BJ (cell line): Measurements from ENCODE around the gene SMPD2. TPM values are rescaled to one million over a fixed set of nuclear protein-coding genes. Genes with fewer than 3 reads are reported as not detected.

Experiments used
- CTCF ChIA-PET: fragments of 350-600 bp; formaldehyde crosslinking; extraction: SDS; loops from one replicate; lab custom pipeline; 2021; ENCODE audit warnings: antibody characterized with exemption, inconsistent platforms; lab: Yijun Ruan, JAX
- POLR2A ChIA-PET: fragments of 300-600 bp; sonication (Branson Sonifier 250); formaldehyde crosslinking; extraction: SDS; loops from one replicate; lab custom pipeline; 2021; ENCODE audit warnings: antibody characterized with exemption; lab: Charles Lee
- DNase-seq: peaks from one replicate; pipeline ENCODE4 v3.0.0-alpha.2; 2011; ENCODE audit warnings: low read depth
- H3K27me3 ChIP-seq: 2 replicates; pipeline ENCODE4 v1.6.0; 2011; ENCODE audit warnings: low read length; ENCODE audit not compliant: control insufficient read depth, insufficient read depth
- H3K36me3 ChIP-seq: 2 replicates; pipeline ENCODE4 v1.5.1; 2011; ENCODE audit warnings: low read length; ENCODE audit not compliant: control insufficient read depth, insufficient read depth
- H3K4me3 ChIP-seq: 2 replicates; pipeline ENCODE4 v1.5.1; 2011; ENCODE audit warnings: low read depth, mild to moderate bottlenecking, control low read depth, low read length
- CTCF ChIP-seq: IDR thresholded peaks from 2 replicates; pipeline ENCODE4 v1.5.1; 2011; ENCODE audit warnings: low read depth, mild to moderate bottlenecking, control low read depth, inconsistent platforms, low read length, moderate library complexity; ENCODE audit not compliant: insufficient read depth
- polyA plus RNA-seq: library from polyadenylated mRNA; depleted of rRNA; stranded (reverse); fragments of >200 nt; gene quantifications from 2 replicates; pipeline ENCODE4 v1.2.3, GENCODE V29; 2011

SMPD2 gene
- polyA plus RNA-seq, 1 experiment: 9.8 TPM

DNA sequence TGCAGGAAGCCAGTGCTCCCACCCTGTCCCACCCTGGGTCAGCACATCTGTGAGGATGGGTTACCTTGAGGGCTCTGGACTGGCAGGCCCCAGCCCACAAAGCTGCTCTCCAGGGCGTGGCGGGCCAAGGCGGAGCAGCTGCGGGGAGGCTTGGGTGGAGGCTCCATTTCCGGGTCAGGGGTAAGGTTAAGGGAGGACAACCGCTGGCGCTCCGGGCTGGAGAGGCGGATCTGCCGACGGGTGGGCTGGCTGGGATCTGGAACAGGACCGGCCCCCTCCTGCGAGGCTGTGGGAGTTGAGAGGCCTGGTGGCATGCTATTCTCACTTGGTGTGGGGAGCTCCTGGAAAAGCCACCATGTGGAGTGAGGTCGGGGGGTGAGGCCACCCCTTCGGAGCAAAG, 5.5 kb downstream of the SMPD2 start:
- peaks cover 40% of the 10 kb centered on the region for H3K36me3 ChIP-seq
- CTCF ChIA-PET: interaction anchor here (2.0 kb wide), 1 partner anchor 8 kb away, joined by 7 read pairs; no protein-coding TSS in a partner anchor
- POLR2A ChIA-PET: no interaction called here
- H3K4me3 ChIP-seq: no peak overlapping the region
- no peak for DNase-seq
- no peak for TF ChIP-seq CTCF
- H3K27me3 ChIP-seq: no peaks in the 10 kb centered on the region

GRCh38 chr6:109446541-109446940, 6.0 kb downstream of the SMPD2 start:
- no peak overlapping the region for H3K4me3 ChIP-seq
- ChIA-PET CTCF (no interaction called here), POLR2A (no interaction called here)
- no peak for TF ChIP-seq CTCF
- H3K27me3 ChIP-seq: no peaks in the 10 kb centered on the region
- no peak for DNase-seq
- peaks cover 43% of the 10 kb centered on the region for H3K36me3 ChIP-seq

DNA sequence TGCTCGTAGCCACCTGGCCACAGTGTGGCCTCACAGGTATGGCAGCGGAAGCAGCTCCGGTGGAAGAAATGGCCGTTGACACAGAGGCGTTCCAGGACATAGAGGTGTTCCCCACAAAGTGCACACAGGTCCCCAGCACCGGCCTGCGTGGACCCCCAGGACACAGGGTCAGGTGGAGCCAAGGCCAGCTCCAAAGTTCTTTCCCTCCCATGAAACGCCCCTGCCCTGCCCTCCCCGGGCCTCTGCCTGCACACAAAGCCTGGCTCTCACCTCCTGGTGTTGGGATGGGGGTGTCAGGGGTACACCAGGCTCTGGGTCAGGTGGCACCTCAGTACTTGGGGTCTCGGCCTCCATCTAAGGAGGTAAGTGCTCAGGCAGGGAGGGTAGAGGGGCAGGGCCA, 6.6 kb downstream of the SMPD2 start:
- no peak for TF ChIP-seq CTCF
- ChIA-PET CTCF (no interaction called here), POLR2A (no interaction called here)
- H3K27me3 ChIP-seq: no peaks in the 10 kb centered on the region
- no peak for DNase-seq
- H3K36me3 ChIP-seq: peaks cover 47% of the 10 kb centered on the region
- no peak overlapping the region for H3K4me3 ChIP-seq

DNA sequence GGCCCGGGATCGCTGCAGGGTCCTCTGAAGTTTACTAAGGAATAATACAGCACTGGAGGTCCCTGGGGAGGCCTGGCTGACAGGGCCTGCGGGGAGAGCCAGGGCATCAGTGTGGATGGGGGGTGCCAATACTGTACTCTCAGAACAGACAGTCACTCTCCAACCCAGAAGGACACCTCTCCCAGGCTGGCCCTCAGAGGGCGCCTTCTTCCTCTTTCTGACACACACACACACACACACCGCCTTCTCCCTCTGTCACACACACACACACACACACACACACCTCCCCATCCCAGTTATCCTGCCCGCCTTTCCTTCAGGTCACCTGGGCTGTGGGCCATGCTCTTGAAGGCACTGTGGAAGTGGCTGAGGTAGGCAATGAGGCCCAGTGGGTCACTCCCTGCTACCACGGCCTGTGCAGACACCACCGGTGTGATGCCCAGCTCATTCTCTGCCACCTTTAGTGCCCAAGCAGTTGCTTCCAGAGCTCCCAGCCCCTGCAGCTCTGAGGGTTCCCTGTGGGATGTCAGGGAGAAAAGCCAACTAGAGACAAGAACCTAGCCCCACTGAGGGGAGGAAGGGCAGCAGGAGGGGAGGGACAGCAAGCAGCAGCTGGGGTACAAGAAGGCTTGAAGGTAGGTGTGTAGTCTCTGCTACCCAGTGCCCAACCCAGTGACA, 7.5 kb downstream of the SMPD2 start:
- CTCF ChIA-PET: no interaction called here
- no peaks in the 10 kb centered on the region for H3K27me3 ChIP-seq
- POLR2A ChIA-PET: no interaction called here
- DNase-seq: no peak
- peaks cover 43% of the 10 kb centered on the region for H3K36me3 ChIP-seq
- TF ChIP-seq CTCF: no peak
- no peak overlapping the region for H3K4me3 ChIP-seq

DNA sequence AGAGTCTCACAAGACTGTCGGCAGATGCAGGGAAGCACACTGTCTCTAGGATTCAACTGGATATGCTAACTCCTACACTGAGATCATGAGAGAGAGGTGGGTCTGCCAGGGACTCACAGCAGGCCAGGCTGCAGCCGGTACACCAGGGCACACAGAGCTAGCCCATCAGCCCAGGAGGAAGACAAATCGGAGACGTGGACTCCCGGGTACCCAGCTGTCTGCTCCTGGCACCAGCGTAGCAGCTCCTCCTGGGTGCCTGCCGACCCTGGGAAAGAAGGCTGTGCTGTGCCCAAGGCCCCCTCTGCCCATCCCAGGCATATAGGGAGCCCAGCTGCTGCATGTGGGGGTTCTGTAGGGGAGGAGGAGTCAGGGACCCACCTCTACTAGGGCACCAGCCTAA, 8.1 kb downstream of the SMPD2 start:
- ChIA-PET POLR2A (no interaction called here), CTCF (no interaction called here)
- no peak for TF ChIP-seq CTCF
- H3K27me3 ChIP-seq: no peaks in the 10 kb centered on the region
- H3K4me3 ChIP-seq: no peak overlapping the region
- peaks cover 44% of the 10 kb centered on the region for H3K36me3 ChIP-seq
- DNase-seq: no peak
